Stimulated activated naive CD4-positive, alpha-beta T cell (primary cell): ENCODE measurements around the gene LRRC7.
"Not testable (repeated sequence)": the region's sequence is repeated elsewhere in the genome, so short reads cannot be mapped to it uniquely, and the experiment has no call there.

Experiments used
- DNase-seq, 6 experiments: peaks; one replicate each; lab custom pipeline; 2025; lab: John Stamatoyannopoulos, UW

LRRC7 gene

GRCh38 chr1:70042090-70042731, 474.5 kb downstream of the LRRC7 start:
- DNase-seq = no peak

DNA sequence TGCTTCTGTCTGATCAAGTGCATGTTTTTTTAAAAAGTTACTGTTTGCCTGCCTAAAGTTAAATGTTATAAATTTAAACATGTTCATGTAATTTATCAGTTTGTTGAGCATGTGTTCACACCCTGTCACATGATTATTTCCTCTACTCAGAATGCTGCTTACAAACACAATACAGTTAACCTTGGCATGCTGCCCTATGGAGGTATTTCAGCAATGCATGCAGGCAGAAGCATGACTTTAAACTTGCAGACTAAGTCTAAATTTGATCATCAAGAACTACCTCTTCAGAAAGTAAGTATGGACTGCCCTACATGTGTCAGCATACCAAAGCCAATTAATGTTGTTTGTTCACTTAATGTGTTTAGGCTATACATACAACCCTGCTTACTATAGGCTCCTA, 476.1 kb downstream of the LRRC7 start:
- DNase-seq = no peak

GRCh38 chr1:70044832-70045231, 477.1 kb downstream of the LRRC7 start:
- no peak for DNase-seq

DNA sequence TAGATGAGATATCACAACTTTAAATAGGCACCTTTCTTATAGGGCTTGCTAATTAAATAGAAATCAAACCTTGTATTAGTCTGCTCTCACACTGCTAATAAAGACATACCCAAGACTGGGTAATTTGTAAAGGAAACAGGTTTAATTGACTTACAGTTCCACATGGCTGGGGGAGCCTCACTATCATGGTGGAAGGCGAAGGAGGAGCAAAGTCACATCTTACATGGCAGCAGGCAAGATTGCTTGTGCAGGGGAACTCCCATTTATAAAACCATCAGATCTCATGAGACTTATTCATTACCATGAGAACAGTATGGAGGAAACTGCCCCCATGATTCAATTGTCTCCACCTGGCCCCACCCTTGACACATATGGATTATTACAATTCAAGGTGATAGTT, 477.9 kb downstream of the LRRC7 start:
- not testable (repeated sequence) for DNase-seq

DNA sequence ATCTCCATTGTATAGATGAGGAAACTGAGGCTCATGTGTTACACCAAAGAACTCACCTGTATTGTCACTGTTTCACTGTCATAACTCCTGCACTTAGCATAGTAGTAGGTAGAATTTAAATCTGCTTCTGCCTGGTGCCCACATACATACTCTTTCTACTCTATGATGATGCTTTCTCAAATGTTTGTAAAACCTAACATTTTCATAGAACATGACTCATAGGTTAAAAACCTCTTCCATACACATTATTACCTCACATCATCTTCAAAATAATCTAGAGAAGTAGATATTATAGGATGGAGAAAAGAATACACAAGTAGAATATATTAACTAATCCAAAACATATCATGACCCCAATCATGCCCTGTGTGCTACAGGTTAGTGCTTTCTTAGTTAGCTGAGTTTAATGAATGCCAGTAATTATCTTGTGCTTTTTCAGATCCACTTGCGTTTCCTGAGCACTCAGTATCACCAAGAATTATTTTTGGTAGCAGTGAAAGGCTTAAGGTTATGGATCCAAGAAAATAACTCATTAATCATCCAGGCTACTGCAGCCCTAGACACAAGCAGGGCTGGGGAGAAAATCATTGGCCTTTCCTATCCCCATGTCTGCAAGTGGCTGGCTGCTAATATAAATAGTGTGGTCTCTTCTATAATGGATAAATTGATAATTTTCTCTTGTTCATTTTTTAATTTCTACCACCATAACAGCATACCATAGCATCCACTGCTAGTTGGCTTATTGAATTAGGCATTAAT, 480.8 kb downstream of the LRRC7 start:
- DNase-seq = no peak

DNA sequence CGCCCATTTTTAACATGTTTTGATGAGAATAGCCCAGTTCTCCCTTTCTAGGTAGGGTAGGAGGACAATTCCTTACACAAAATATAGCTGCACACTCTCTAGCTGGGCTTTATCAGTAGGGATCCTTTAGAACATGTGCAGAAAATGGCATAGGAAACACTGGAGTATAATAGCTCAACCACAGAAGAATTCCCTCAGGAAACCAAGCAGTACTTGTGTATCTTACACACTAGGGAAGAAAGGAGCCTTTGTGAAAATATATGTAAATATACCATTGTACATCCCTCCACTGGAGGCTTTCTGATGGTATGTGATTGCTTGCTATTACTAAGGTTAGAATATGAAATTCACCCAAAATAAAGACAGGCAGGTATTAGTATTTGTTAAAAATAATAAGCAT, 484.2 kb downstream of the LRRC7 start:
- DNase-seq = no peak

GRCh38 chr1:70057500-70057899, 489.8 kb downstream of the LRRC7 start:
- no peak for DNase-seq

GRCh38 chr1:70061231-70061630, 493.5 kb downstream of the LRRC7 start:
- no peak for DNase-seq

- DNase-seq = no peak
These were observed 496.1 kb downstream of the LRRC7 start for GRCh38 chr1:70063861-70064260.

DNA sequence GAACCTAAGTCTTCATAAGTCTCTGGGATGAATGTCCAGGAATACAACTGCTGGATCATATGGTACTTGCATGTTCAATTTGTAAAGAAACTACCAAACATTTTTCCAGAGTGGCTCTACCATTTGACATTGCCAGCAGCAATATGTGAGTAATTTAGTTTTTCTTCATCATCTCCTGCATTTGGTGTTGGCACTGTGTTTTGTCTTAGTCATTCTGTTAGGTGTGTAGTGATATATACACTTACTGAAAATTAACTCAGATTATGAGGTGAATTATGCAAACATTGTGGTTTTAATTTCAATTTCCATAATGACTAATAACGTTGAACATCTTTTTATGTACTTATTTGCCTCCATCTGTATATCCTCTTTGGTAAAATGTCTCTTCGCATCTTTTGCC, 499.0 kb downstream of the LRRC7 start:
- no peak for DNase-seq

GRCh38 chr1:70071601-70072000, 503.9 kb downstream of the LRRC7 start:
- DNase-seq = no peak

DNA sequence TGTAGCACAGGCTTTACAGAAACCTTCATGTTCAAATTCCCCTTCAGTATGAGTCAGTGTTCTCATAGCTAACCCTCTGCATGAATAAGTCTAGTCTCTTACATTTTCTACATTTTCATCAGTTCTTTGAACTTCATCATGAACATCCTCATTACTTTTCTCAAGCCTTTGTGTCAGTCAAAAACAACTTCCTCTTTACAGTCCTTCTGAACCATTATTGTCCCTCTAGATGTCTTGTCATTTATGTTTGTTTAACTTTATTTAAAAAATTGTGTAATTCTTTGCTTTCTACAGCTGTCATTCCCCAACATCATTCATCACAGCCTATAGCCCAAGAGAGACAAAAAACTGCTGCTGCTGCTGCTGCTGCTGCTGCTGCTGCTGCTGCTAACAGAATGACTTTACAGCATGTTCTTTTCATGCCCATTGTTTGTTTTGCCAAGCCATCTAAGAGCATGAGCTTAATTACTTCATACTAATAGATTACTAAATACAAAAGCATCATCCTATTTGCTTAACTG, 504.6 kb downstream of the LRRC7 start:
- DNase-seq = no peak

GRCh38 chr1:70075761-70076160, 508.0 kb downstream of the LRRC7 start:
- no peak for DNase-seq

DNA sequence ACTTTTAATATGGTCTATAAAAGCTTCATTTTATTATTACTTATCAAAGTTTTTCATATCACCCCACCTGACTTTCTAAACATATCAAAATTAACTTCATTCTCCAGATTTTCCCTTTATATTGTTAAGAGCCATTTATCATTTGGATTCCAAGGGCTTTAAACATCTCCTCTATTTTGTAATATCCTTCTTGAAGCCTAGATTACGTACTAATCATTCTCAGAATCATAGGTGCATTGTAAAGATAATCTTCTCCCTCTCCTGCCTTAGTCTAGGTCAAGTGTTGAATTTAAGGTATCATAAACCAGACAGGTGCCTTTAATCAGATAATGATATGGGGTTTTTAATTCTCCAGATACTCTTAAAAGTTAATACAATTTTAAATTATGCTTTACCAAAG, 509.3 kb downstream of the LRRC7 start:
- DNase-seq = no peak

DNA sequence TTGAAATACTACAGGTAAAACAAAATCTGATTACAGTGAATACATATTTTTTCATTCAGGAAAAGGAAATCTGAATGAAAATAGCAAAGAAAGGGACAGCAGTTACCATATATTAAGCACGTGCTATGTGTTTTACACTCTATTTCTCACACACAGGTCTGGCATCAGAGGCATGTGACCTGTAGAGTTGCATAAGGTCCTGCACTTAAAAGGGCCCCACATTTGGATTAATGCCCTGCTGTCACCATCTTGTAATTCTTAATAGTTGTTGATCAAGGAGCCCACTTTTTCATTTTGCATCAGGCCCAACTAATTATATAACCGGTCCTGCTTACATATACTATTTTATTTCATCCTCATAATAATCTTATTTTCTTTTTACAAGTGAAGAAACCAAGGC, 511.8 kb downstream of the LRRC7 start:
- DNase-seq = no peak

- no peak for DNase-seq
These were observed 515.8 kb downstream of the LRRC7 start for GRCh38 chr1:70083519-70083918.

- DNase-seq = no peak
These were observed 516.7 kb downstream of the LRRC7 start for GRCh38 chr1:70084314-70084915.

DNA sequence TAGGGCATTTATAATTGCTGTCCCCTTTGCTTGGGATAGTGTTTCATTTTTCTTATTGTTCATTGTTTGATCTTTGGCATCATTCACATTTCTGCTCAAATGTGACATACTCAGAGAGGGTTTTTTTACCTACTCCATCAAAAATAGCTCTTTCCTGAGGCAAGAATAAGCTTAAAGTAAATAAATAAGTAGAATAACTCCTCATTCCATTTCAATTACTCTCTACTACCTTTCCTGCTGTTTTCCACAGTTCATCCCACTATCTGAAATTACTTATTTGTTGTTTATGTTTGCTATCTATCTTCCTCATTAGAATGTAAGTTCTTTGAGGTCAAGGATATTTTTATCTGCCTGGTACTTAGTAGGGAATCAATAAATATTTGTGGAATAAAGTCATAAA, 517.8 kb downstream of the LRRC7 start:
- DNase-seq = no peak

DNA sequence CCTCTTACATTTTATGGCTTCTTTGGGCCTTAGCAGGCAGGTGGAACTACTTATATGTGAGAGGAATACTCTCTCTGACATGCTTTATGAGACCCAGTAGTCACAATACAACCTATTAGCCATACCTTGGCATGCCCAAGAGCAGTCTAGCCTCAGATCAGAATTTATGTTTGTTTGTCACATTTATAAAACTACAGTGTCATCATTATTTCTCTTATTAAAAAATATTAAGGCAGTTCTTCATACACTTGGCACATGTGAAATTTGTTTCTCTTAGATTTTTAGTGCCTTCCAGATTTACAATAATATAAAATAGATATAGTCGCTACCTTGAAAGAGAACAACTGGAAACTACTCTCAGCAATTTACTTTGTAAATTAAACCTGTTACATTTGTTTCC, 519.2 kb downstream of the LRRC7 start:
- DNase-seq = no peak

- no peak for DNase-seq
These were observed 522.4 kb downstream of the LRRC7 start for GRCh38 chr1:70090141-70090540.

- DNase-seq = no peak
These were observed 523.2 kb downstream of the LRRC7 start for GRCh38 chr1:70090875-70091274.

DNA sequence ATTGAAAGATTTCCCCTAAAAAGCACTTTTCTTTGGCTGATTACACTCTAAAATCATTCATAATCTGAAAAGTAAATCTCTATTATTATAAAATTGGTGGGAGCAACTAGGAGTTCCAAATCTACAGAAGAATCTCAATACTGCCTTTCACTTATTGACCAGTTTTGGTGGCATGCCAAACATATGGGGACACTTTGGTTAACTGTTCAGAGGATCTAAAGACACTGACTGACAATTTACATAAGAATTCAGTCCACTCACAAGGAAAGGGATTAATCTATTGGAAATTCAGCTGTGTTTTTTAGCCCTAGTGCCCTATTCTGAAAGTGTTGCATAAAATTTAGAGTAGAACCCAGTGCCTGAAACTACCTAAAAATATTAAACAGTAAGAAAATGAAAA, 524.1 kb downstream of the LRRC7 start:
- no peak for DNase-seq

GRCh38 chr1:70092526-70092925, 524.8 kb downstream of the LRRC7 start:
- DNase-seq = no peak
